Measurements from ENCODE around the gene UPK3BL1. TPM values are rescaled to one million over a fixed set of nuclear protein-coding genes. Genes with fewer than 3 reads are reported as not detected.
"Not testable (repeated sequence)": the region's sequence is repeated elsewhere in the genome, so short reads cannot be mapped to it uniquely, and the experiment has no call there.

UPK3BL1 gene
- total RNA-seq, 1 experiment from 2014 or later, result 12.4 TPM

- not testable (repeated sequence) for H3K4me2 ChIP-seq (ENCODE audit: insufficient read depth, insufficient read length, low read length); H3K18ac ChIP-seq (ENCODE audit: insufficient read length, low read depth, low read length); H3K36me3 Mint-ChIP-seq (ENCODE audit: insufficient read depth in 1 of 3, low read depth in 3 of 3); H3K4me3 Mint-ChIP-seq; H3K9me3 Mint-ChIP-seq; H2BK15ac ChIP-seq (ENCODE audit: low read depth, low read length); H2AFZ ChIP-seq (ENCODE audit: low read length); H4K5ac ChIP-seq (ENCODE audit: insufficient read length, low read depth, low read length); H4K8ac ChIP-seq (replicated peaks; ENCODE audit: insufficient read length, low read depth, low read length); H4K91ac ChIP-seq (ENCODE audit: insufficient read length, low read depth, low read length); H3K23ac ChIP-seq (ENCODE audit: insufficient read length, low read depth, low read length); H3K27me3 Mint-ChIP-seq (ENCODE audit: low read depth); H4K20me1 ChIP-seq (ENCODE audit: control insufficient read depth, insufficient read depth, insufficient read length); H2BK12ac ChIP-seq (ENCODE audit: insufficient read length, low read depth, low read length); H3K27ac ChIP-seq (ENCODE audit: insufficient read length, low read depth, low read length); H3K79me1 ChIP-seq (ENCODE audit: insufficient read depth, low read depth, low read length, poor library complexity, severe bottlenecking); H3K4ac ChIP-seq (ENCODE audit: low read depth, low read length); DNase-seq; H2BK20ac ChIP-seq (ENCODE audit: low read depth, low read length, poor library complexity, severe bottlenecking); H3K56ac ChIP-seq (ENCODE audit: insufficient read length, low read depth, low read length); H3K4me1 ChIP-seq (ENCODE audit: insufficient read depth, low read length); H3K9ac ChIP-seq (ENCODE audit: extremely low read depth, insufficient read length, low read length); H3K27ac Mint-ChIP-seq; H2AK5ac ChIP-seq (ENCODE audit: insufficient read length, low read length); H3K4me1 Mint-ChIP-seq; H3K9me3 ChIP-seq (ENCODE audit: control insufficient read depth, low read depth, low read length); H3T11ph ChIP-seq (ENCODE audit: low read length); H2BK5ac ChIP-seq (ENCODE audit: insufficient read length, low read length); H3K79me2 ChIP-seq (ENCODE audit: insufficient read depth, low read length); H2BK120ac ChIP-seq (ENCODE audit: low read depth, low read length, poor library complexity, severe bottlenecking); H3K27me3 ChIP-seq (ENCODE audit: insufficient read depth, low read length); H3K14ac ChIP-seq (ENCODE audit: insufficient read depth, low read length); H3K23me2 ChIP-seq (ENCODE audit: insufficient read length, low read depth, low read length, poor library complexity, severe bottlenecking)
- WGBS (ENCODE audit: extremely low coverage, insufficient read length, low lambda C conversion rate), result no CpG with 5 or more reads among the region's 19 CpGs
Measured at GRCh38 chr7:102604431-102605145, 38.0 kb downstream of the UPK3BL1 start.

- H3K27me3 ChIP-seq (ENCODE audit: insufficient read depth, low read length); H3K9ac ChIP-seq (ENCODE audit: extremely low read depth, insufficient read length, low read length); H3K4me2 ChIP-seq (ENCODE audit: insufficient read depth, insufficient read length, low read length); H3K27ac Mint-ChIP-seq; H3K23ac ChIP-seq (ENCODE audit: insufficient read length, low read depth, low read length); H2BK120ac ChIP-seq (ENCODE audit: low read depth, low read length, poor library complexity, severe bottlenecking); DNase-seq; H3K4me1 Mint-ChIP-seq; H3K79me1 ChIP-seq (ENCODE audit: insufficient read depth, low read depth, low read length, poor library complexity, severe bottlenecking); H3K4me1 ChIP-seq (ENCODE audit: insufficient read depth, low read length); H3K4me3 Mint-ChIP-seq; H4K5ac ChIP-seq (ENCODE audit: insufficient read length, low read depth, low read length); H3K79me2 ChIP-seq (ENCODE audit: insufficient read depth, low read length); H2AK5ac ChIP-seq (ENCODE audit: insufficient read length, low read length); H3K27me3 Mint-ChIP-seq (ENCODE audit: low read depth); H3K23me2 ChIP-seq (ENCODE audit: insufficient read length, low read depth, low read length, poor library complexity, severe bottlenecking); H3K9me3 ChIP-seq (ENCODE audit: control insufficient read depth, low read depth, low read length); H3K27ac ChIP-seq (ENCODE audit: insufficient read length, low read depth, low read length); H2BK5ac ChIP-seq (ENCODE audit: insufficient read length, low read length); H3K18ac ChIP-seq (ENCODE audit: insufficient read length, low read depth, low read length); H2BK12ac ChIP-seq (ENCODE audit: insufficient read length, low read depth, low read length); H4K91ac ChIP-seq (ENCODE audit: insufficient read length, low read depth, low read length); H3K14ac ChIP-seq (ENCODE audit: insufficient read depth, low read length); H4K8ac ChIP-seq (replicated peaks; ENCODE audit: insufficient read length, low read depth, low read length); H3K9me3 Mint-ChIP-seq; H2AFZ ChIP-seq (ENCODE audit: low read length); H2BK15ac ChIP-seq (ENCODE audit: low read depth, low read length); H3T11ph ChIP-seq (ENCODE audit: low read length); H4K20me1 ChIP-seq (ENCODE audit: control insufficient read depth, insufficient read depth, insufficient read length); H2BK20ac ChIP-seq (ENCODE audit: low read depth, low read length, poor library complexity, severe bottlenecking); H3K56ac ChIP-seq (ENCODE audit: insufficient read length, low read depth, low read length); H3K4ac ChIP-seq (ENCODE audit: low read depth, low read length); H3K36me3 Mint-ChIP-seq (ENCODE audit: insufficient read depth in 1 of 3, low read depth in 3 of 3): not testable (repeated sequence)
- no CpG with 5 or more reads among the region's 12 CpGs for WGBS (ENCODE audit: extremely low coverage, insufficient read length, low lambda C conversion rate)
Measured at GRCh38 chr7:102602317-102602716, 40.3 kb downstream of the UPK3BL1 start.
